Hematopoietic multipotent progenitor cell treated with erythropoietin and hydrocortisone succinate and interleukin-3 and kit ligand, for 15 days (in vitro differentiated cells): ENCODE results near the gene STIM1.
"Not testable (repeated sequence)": the region's sequence is repeated elsewhere in the genome, so short reads cannot be mapped to it uniquely, and the experiment has no call there.

ENCODE experiments used
- DNase-seq: peaks from one replicate; pipeline ENCODE4 v3.0.0-alpha.2; 2015; ENCODE audit warnings: low spot score

STIM1 gene

DNA sequence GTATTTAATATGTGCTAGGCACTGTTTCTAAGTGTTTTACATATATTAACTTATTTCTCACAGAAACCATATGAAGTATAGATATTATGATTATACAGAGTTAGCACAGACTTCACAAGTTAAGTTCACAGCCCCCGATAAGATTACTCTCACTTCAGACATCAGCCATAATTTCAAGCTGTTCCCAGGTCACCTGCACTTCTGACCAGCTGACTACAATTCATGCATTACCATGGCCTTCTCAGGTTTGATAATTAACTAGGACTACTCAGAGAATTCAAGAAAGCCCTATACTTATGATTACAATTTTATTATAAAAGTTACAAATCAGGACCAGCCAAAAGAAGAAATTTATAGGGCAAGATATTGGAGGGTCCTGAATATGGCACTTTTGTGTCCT lies 170.9 kb downstream of the STIM1 start:
- no peak for DNase-seq

DNA sequence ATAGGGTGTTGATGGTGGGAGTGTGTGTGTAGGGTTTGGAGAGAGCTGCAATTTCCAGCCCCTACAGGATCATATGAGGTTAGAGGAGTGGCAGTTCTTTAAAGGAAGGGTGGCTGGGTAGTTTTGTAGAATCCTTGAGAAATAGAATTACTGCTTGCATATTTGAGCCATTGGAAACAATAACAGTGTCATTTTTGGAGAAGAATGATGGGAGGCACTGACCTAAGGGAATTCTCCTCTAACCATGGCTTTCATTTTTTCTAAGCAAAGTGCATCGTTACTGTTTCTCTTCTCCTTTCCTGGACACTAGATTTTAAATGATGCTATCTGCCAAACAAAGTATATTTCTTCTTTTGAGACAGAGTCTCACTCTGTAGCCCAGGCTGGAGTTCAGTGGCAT lies 172.3 kb downstream of the STIM1 start:
- DNase-seq, result no peak

DNA sequence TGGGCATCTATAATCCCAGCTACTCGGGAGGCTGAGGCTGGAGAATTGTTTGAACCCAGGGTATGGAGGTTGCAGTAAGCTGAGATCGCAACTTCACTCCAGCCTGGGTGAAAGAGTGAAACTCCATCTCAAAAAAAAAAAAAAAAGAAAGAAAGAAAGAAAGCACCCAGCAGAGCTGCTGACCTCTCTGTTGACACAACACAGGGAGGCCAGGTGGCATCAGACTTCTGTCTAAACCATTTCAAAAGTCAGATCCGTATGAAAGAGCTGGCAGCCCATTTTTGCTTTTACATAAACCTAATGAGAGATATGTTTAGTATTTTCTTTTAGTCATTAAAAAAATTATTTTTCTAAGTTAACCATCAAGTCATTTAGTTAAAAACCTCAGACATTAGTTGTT lies 174.7 kb downstream of the STIM1 start:
- DNase-seq, result no peak

GRCh38 chr11:4032097-4032496 lies 176.6 kb downstream of the STIM1 start:
- no peak for DNase-seq

- no peak for DNase-seq
Observed at GRCh38 chr11:4035985-4036384, 180.5 kb downstream of the STIM1 start.

GRCh38 chr11:4039011-4039410 lies 183.5 kb downstream of the STIM1 start:
- DNase-seq, result no peak

GRCh38 chr11:4040461-4040860 lies 185.0 kb downstream of the STIM1 start:
- no peak for DNase-seq

GRCh38 chr11:4041731-4042391 lies 186.4 kb downstream of the STIM1 start:
- DNase-seq, result no peak

- DNase-seq, result no peak
Observed at GRCh38 chr11:4044976-4045646, 189.6 kb downstream of the STIM1 start.

- DNase-seq, result no peak
Observed at GRCh38 chr11:4048340-4048739, 192.9 kb downstream of the STIM1 start.

- DNase-seq, result no peak
Observed at GRCh38 chr11:4049006-4049405, 193.5 kb downstream of the STIM1 start.

GRCh38 chr11:4050138-4050537 lies 194.7 kb downstream of the STIM1 start:
- no peak for DNase-seq

- not testable (repeated sequence) for DNase-seq
Observed at GRCh38 chr11:4053200-4053599, 197.7 kb downstream of the STIM1 start.

DNA sequence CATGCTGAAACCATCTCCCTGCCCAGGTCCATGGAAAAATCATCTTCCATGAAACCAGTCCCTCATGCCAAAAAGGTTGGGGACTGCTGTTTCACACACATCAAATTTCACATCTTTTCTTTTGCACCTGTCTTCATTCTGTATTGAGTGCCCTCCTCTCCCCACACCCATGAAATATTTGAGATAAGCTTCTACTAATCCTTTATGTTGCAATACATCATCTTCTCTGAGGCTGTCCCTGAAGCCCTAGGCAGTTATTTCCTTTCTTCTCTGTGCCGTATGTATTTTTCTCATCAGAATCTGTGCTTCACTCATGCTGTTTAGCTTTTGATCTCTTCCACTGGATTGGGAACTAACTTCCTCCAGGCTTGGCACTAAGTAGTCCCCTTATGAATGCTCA lies 199.2 kb downstream of the STIM1 start:
- DNase-seq, result no peak

GRCh38 chr11:4059424-4059823 lies 204.0 kb downstream of the STIM1 start:
- DNase-seq, result no peak

DNA sequence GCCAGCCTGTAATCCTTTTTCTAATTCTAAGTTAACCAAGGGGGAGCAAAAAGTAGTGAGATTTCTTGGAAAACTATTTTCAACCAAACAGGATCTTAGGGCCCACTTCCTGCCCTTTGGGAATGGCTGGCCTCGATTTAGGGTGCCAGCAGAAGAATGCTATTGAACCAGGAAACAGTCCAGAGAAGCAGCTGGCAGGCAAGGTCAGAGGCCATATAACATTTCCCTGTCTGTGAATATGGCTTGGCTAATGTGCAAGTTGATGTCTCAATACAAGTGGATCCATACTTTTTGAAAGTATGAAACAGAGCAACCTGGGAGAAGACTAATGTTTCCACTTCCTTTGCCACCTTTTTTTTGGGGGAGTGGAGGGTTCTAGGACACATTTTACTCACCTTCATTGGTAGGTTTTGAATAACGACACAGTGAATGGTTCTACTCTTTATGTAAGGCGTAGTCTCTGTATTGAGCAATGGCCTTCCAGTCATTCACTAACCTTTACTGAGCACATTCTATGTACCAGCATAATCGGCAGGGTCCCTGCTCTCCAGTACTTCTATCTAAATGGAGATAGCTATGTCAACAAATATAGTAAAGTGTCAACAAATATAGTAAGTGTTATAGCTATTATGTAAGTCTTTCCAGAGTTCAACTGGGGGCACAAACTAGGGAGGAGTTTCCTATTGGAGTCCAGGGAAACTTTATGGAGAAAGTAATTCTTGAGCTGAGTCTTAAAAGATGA lies 204.9 kb downstream of the STIM1 start:
- DNase-seq, result no peak

GRCh38 chr11:4061700-4062099 lies 206.2 kb downstream of the STIM1 start:
- no peak for DNase-seq

- DNase-seq, result no peak
Observed at GRCh38 chr11:4063348-4063747, 207.9 kb downstream of the STIM1 start.

DNA sequence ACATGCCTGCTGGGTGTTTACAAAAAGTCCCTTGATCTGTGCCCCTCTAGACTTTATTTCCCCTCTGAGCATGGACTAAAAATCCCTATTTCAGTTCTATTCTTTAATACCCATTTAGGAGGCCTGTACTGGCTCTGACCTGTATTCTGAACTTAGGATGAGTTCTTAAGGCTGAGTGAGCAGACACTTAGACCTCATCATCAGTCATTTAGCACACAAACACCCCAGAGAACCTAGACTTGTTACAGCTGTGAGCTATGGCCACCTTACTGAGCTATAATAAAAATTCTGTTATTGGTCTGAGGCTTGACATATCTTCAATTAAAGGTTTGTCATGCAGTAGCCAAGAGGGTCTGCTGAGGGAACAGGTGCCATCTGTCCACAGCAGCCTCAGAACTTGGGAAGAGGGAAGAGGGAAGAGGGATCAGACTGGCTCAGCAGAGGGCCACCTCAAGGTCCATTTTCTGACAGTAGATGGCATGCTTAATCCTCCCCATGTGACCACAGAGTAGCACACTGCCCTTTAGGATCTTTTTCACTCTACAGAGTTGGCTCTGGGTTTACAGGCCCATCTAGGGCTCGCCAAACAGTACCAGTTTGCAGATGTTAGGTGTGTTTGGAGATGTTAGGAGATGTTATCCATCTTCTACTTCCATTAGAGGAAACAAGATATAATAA lies 209.0 kb downstream of the STIM1 start:
- no peak for DNase-seq

- DNase-seq, result no peak
Observed at GRCh38 chr11:4065086-4065485, 209.6 kb downstream of the STIM1 start.

DNA sequence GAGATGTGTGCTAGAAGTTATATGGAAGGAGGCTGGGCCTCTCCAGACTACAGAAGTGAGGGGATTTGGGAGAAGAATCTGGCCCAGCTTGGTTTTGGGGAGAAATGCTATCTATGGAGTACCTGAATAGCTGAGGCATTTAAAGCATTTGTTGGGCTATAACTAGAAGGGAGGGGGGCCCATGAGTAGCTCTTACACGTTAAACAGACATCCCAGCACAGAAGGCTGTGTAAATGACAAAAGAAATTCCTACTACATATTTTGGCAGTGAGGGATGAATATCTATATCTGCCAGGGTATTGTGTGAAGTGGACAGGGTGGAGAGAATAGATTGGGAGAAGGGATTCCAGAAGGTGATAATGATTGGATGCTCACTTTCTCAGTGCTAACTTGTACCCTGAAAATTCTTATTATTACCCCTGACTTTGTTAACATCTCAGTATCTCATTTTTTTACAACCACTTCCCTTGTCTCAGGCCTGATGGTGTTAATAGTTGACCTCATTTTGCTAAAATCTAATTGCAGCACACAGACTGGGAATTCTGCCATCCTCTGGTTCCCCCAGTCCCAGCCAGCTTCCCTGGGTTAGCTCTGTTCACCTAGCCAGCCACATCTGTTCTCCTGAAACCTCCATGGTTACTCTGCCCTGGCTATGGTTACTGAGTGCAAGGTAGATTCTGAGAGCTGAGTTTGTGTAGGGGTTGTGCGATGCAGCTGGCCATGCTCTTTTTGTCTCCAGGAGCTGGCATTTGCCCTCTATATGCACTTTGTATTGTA lies 210.3 kb downstream of the STIM1 start:
- no peak for DNase-seq

GRCh38 chr11:4066910-4067309 lies 211.4 kb downstream of the STIM1 start:
- DNase-seq, result no peak
